Upper lobe of left lung (tissue), 6 donors: ENCODE results near the gene PCBD2. TPM values are rescaled to one million over a fixed set of nuclear protein-coding genes. Genes with fewer than 3 reads are reported as not detected.
"Not testable (repeated sequence)": the region's sequence is repeated elsewhere in the genome, so short reads cannot be mapped to it uniquely, and the experiment has no call there.

ENCODE experiments used
- ATAC-seq, 2 donors: fragments of 200-7000 bp; cut with Tn5 transposase; one replicate each; pipeline ENCODE4 v1.9.1; 2022; ENCODE audit warnings: mild to moderate bottlenecking in 2 of 2, moderate library complexity in 2 of 2; ENCODE audit not compliant: low FRiP score in 2 of 2
- DNase-seq, 2 donors: peaks; one replicate each; pipeline ENCODE4 v3.0.0-alpha.2; 2019 to 2020
- H3K27ac ChIP-seq, 4 donors: fragments of 200-600 bp; sonication (generic); one replicate each; pipeline ENCODE4 v1.5.1; 2016 to 2019
- H3K27me3 ChIP-seq, 4 donors: fragments of 200-600 bp; sonication (generic); one replicate each; pipeline ENCODE4 v1.5.1; 2017 to 2019
- H3K36me3 ChIP-seq, 4 donors: fragments of 200-600 bp; sonication (generic); one replicate each; pipeline ENCODE4 v1.5.1; 2016 to 2019
- H3K4me1 ChIP-seq, 4 donors: fragments of 200-600 bp; sonication (generic); one replicate each; pipeline ENCODE4 v1.5.1; 2018 to 2019
- H3K4me3 ChIP-seq, 4 donors: fragments of 200-600 bp; sonication (generic); one replicate each; pipeline ENCODE4 v1.5.1; 2017 to 2019; ENCODE audit warnings: mild to moderate bottlenecking in 2 of 4, moderate library complexity in 1 of 4
- H3K9me3 ChIP-seq, 4 donors: fragments of 200-600 bp; sonication (generic); one replicate each; pipeline ENCODE4 v1.5.1; 2018 to 2019
- EP300 ChIP-seq, 4 donors: sonication (generic); formaldehyde crosslinking; IDR thresholded peaks; one replicate each; pipeline ENCODE4 v1.5.1; 2017; ENCODE audit warnings: antibody characterized with exemption in 4 of 4, control low read depth in 2 of 4
- POLR2A ChIP-seq, 4 donors: fragments of 450-650 bp; IDR thresholded peaks; one replicate each; pipeline ENCODE4 v1.5.1; 2016 to 2017; ENCODE audit warnings: antibody characterized with exemption in 4 of 4, mild to moderate bottlenecking in 2 of 4
- POLR2AphosphoS5 ChIP-seq, 2 donors: sonication (generic); formaldehyde crosslinking; IDR thresholded peaks; one replicate each; pipeline ENCODE4 v1.5.1; 2017; ENCODE audit warnings: antibody characterized with exemption in 2 of 2
- WGBS, 2 donors: methylation state at CpG; one replicate each; pipeline ENCODE4 v1.1.5; 2017 to 2018; 5-methylcytosine and 5-hydroxymethylcytosine counted together
- total RNA-seq, 6 donors: library from RNA; depleted of rRNA in 4 of 6; stranded (reverse); fragments of >200 nt in 4 of 6; gene quantifications; one replicate each; pipeline versions ENCODE4 v1.1.0 to v1.2.1, GENCODE V29; 2016 to 2021
- TF ChIP-seq, protein P1 (sequence below), 6 experiments: fragments of 450-650 bp in 4 of 6; fragments of 200-600 bp in 2 of 6; sonication (generic) in 2 of 6; IDR thresholded peaks; one replicate each; pipeline ENCODE4 v1.5.1; 2016 to 2019; ENCODE audit warnings: antibody characterized with exemption in 6 of 6
- donor health status: DM: no; HTN: no; CAD: no; lungs with moderate emphysema.
- donor health status: DM: no; HTN: yes; CAD: no; lungs with severe emphysema.

The PCBD2 gene
- total RNA-seq, 6 donors from 2014 or later = 8.4 to 14.4 (median 9.1) TPM

DNA sequence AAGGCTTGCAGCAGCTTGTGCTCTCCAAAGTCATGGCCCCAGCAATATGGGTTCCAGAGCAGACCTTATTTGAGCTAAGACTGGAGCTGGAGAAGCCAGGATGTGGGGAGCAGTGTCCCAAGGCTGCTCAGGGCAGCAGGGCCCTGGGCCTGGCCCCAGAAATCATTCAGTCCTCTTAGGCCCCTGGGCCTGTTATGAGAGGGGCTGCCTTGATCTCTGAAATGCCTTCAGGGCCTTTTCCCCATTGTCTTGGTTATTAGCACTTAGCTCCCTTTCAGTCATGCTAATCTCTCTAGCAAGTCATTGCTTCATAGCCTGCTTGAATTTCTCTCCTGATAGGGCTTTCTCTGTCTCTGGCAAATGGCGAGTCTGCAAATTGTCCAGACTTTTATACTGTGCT is 71.9 kb downstream of the PCBD2 start:
- Histone ChIP-seq H3K27ac (no peak overlapping the region), H3K27me3 (no peaks in the 10 kb centered on the region), H3K9me3 (peaks cover 2 to 37% (median 15%) of the 10 kb centered on the region in 4 donors), H3K4me1 (no peaks in the 10 kb centered on the region), H3K4me3 (no peak overlapping the region), H3K36me3 (no peaks in the 10 kb centered on the region)
- DNase-seq (no peak), ATAC-seq (no peak)
- WGBS, 2 donors = 100% methylated on average over 1 of the region's 1 CpG
- TF ChIP-seq POLR2AphosphoS5 (IDR thresholded peaks at IDR 0.05) = no peak
- TF ChIP-seq POLR2A (IDR thresholded peaks at IDR 0.05) = no peak
- no peak for TF ChIP-seq EP300 (IDR thresholded peaks at IDR 0.05)
- TF ChIP-seq, protein P1, sequence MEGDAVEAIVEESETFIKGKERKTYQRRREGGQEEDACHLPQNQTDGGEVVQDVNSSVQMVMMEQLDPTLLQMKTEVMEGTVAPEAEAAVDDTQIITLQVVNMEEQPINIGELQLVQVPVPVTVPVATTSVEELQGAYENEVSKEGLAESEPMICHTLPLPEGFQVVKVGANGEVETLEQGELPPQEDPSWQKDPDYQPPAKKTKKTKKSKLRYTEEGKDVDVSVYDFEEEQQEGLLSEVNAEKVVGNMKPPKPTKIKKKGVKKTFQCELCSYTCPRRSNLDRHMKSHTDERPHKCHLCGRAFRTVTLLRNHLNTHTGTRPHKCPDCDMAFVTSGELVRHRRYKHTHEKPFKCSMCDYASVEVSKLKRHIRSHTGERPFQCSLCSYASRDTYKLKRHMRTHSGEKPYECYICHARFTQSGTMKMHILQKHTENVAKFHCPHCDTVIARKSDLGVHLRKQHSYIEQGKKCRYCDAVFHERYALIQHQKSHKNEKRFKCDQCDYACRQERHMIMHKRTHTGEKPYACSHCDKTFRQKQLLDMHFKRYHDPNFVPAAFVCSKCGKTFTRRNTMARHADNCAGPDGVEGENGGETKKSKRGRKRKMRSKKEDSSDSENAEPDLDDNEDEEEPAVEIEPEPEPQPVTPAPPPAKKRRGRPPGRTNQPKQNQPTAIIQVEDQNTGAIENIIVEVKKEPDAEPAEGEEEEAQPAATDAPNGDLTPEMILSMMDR (IDR thresholded peaks at IDR 0.05) = no peak

DNA sequence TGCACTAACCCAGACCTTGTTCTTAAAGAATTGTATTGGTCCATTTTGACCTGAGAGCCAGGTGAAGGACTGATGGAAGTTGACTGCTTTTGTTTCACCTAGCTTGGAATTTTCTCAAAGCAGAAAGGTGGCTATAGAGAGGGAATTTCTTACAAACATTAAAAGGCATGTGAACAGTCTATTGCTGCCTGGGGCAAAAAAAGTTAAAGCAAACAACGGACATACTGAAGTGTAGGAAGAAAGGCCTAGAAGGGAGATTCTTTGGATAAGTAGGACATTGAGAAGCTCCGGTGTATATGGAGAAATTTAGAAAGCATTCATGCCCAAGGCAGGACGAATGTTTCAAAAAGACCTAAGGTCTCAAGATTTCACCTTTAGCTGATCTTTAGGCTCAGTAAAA is 74.5 kb downstream of the PCBD2 start:
- H3K4me3 ChIP-seq = no peak overlapping the region
- no peak for TF ChIP-seq POLR2A (IDR thresholded peaks at IDR 0.05)
- TF ChIP-seq POLR2AphosphoS5 (IDR thresholded peaks at IDR 0.05) = no peak
- no peak overlapping the region for H3K27ac ChIP-seq
- DNase-seq (no peak), ATAC-seq (no peak)
- H3K27me3 ChIP-seq = no peaks in the 10 kb centered on the region
- no peaks in the 10 kb centered on the region for H3K36me3 ChIP-seq
- 82 to 91% methylated on average over 3 of the region's 3 CpGs for WGBS, 2 donors
- no peaks in the 10 kb centered on the region for H3K4me1 ChIP-seq
- peaks cover 12 to 53% (median 32%) of the 10 kb centered on the region in 4 donors for H3K9me3 ChIP-seq

DNA sequence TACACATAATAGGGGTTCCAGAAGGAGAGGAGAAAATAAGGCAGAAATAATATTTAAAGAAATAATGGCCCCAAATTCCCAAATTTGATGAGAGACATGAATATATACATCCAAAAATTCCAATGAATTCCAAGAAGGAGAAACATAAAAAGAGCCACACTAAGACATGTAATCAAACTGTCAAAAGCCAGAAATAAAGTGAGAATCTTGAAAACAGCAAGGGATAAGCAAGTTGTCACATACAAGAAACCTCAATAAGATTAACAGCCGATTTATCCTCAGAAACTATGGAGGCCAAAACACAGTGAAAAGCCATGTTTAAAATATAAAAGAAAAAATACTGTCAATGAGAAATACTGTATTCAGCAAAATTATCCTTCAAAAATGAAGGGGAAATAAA is 77.3 kb downstream of the PCBD2 start:
- H3K4me3 ChIP-seq = no peak overlapping the region
- H3K9me3 ChIP-seq = peaks cover 12 to 43% (median 28%) of the 10 kb centered on the region in 4 donors
- WGBS, 2 donors = 97 to 100% methylated on average over 1 of the region's 1 CpG
- no peak for ATAC-seq
- no peaks in the 10 kb centered on the region for H3K4me1 ChIP-seq
- no peaks in the 10 kb centered on the region for H3K27me3 ChIP-seq
- no peaks in the 10 kb centered on the region for H3K36me3 ChIP-seq
- DNase-seq = no peak
- no peak for TF ChIP-seq POLR2A (IDR thresholded peaks at IDR 0.05)
- TF ChIP-seq, protein P1 (IDR thresholded peaks at IDR 0.05) = no peak
- TF ChIP-seq POLR2AphosphoS5 (IDR thresholded peaks at IDR 0.05) = no peak
- no peak for TF ChIP-seq EP300 (IDR thresholded peaks at IDR 0.05)
- H3K27ac ChIP-seq = no peak overlapping the region

GRCh38 chr5:134989266-134989830 is 84.4 kb downstream of the PCBD2 start:
- Histone ChIP-seq H3K4me1 (no peaks in the 10 kb centered on the region), H3K27ac (no peak overlapping the region), H3K27me3 (no peaks in the 10 kb centered on the region), H3K36me3 (no peaks in the 10 kb centered on the region), H3K9me3 (no peaks in the 10 kb centered on the region), H3K4me3 (no peak overlapping the region)
- TF ChIP-seq, protein P1 (IDR thresholded peaks at IDR 0.05) = no peak
- TF ChIP-seq POLR2AphosphoS5 (IDR thresholded peaks at IDR 0.05) (no peak), POLR2A (IDR thresholded peaks at IDR 0.05) (no peak), EP300 (IDR thresholded peaks at IDR 0.05) (no peak)
- WGBS, 2 donors = 87 to 89% methylated on average over 3 of the region's 3 CpGs
- no peak for ATAC-seq
- no peak for DNase-seq

DNA sequence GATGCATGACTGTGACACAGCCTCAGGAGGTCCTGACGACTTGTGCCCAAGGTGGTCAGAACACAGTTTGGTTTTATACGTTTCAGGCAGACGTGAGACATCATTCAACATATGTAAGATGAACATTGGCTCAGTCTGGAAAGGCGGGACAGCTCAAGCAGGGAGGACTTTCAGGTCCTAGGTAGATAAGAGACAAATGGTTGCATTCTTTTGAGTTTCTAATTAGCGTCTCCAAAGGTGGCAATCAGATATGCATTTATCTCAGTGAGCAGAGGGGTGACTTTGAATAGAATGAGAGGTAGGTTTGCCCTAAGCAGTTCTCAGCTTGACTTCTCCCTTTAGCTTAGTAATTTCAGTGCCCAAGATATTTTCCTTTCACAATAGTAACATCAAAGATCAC is 85.3 kb downstream of the PCBD2 start:
- not testable (repeated sequence) for H3K9me3 ChIP-seq, H3K27ac ChIP-seq, H3K4me1 ChIP-seq, H3K36me3 ChIP-seq, ATAC-seq, DNase-seq, H3K4me3 ChIP-seq, H3K27me3 ChIP-seq
- 67 to 68% methylated on average over 5 of the region's 5 CpGs for WGBS, 2 donors

DNA sequence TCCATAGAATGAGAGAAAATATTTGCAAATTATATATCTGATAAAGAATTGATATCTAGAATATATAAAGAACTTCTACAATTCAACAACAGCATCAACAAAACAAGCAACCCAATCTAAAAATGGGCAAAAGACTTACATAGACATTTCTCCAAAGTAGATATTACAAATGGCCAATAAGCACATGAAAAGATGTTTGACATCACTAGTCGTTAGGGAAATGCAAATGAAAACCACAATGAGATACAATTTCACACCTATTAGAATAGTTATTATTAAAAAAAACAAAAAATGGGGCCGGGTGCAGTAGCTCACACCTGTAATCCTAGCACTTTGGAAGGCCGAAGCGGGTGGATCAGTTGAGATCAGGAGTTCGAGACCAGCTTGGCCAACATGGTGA is 87.2 kb downstream of the PCBD2 start:
- no peak overlapping the region for H3K27ac ChIP-seq
- no peaks in the 10 kb centered on the region for H3K4me1 ChIP-seq
- 87 to 97% methylated on average over 5 of the region's 5 CpGs for WGBS, 2 donors
- H3K4me3 ChIP-seq = no peak overlapping the region
- no peaks in the 10 kb centered on the region for H3K36me3 ChIP-seq
- DNase-seq (no peak), ATAC-seq (no peak)
- no peaks in the 10 kb centered on the region for H3K9me3 ChIP-seq
- no peaks in the 10 kb centered on the region for H3K27me3 ChIP-seq
- TF ChIP-seq POLR2AphosphoS5 (IDR thresholded peaks at IDR 0.05) (no peak), POLR2A (IDR thresholded peaks at IDR 0.05) (no peak), EP300 (IDR thresholded peaks at IDR 0.05) (no peak)
- TF ChIP-seq, protein P1 (IDR thresholded peaks at IDR 0.05) = no peak
